Lower leg skin (tissue), 4 donors: ENCODE data around the gene TBX6. TPM values are rescaled to one million over a fixed set of nuclear protein-coding genes. Genes with fewer than 3 reads are reported as not detected.
"Not testable (repeated sequence)": the region's sequence is repeated elsewhere in the genome, so short reads cannot be mapped to it uniquely, and the experiment has no call there.

ENCODE experiments used
- DNase-seq, 2 donors: peaks; one replicate each; pipeline ENCODE4 v3.0.0-alpha.2; 2019; ENCODE audit warnings: low spot score in 2 of 2
- H3K4me3 ChIP-seq: fragments of 200-600 bp; sonication (generic); 2 replicates; pipeline ENCODE4 v1.5.1; 2017; ENCODE audit warnings: mild to moderate bottlenecking, low read depth; ENCODE audit not compliant: poor library complexity, severe bottlenecking
- CTCF ChIP-seq, 3 donors: fragments of 450-650 bp; IDR thresholded peaks; one replicate each; pipeline ENCODE4 v1.5.1; 2016; ENCODE audit warnings: antibody characterized with exemption in 3 of 3, mild to moderate bottlenecking in 3 of 3, moderate library complexity in 2 of 3
- POLR2A ChIP-seq, 2 donors: fragments of 450-650 bp; IDR thresholded peaks; one replicate each; pipeline ENCODE4 v1.6.1; 2016 to 2017; ENCODE audit warnings: antibody characterized with exemption in 2 of 2, mild to moderate bottlenecking in 1 of 2, moderate library complexity in 1 of 2
- WGBS, 2 donors: methylation state at CpG; one replicate each; pipeline ENCODE4 v1.1.5; 2018; 5-methylcytosine and 5-hydroxymethylcytosine counted together
- intact Hi-C: fragments of 100-400 bp; cut with DNase I; formaldehyde crosslinking; loops from one replicate; pipeline ENCODE4 v1.15.0; 2023; ENCODE audit warnings: low total_unique reads
- total RNA-seq, 4 donors: library from RNA; depleted of rRNA; stranded (reverse); fragments of >200 nt; gene quantifications; one replicate each; pipeline ENCODE4 v1.1.0, GENCODE V29; 2016

TBX6 gene
- total RNA-seq, 4 donors from 2014 or later = 2.6 to 7.2 (median 3.8) TPM

GRCh38 chr16:30120340-30121105 lies 28.8 kb upstream of the TBX6 start:
- no peak overlapping the region for H3K4me3 ChIP-seq
- 92 to 98% methylated on average over 3 of the region's 3 CpGs for WGBS, 2 donors
- intact Hi-C loops = no loop called here
- TF ChIP-seq POLR2A (IDR thresholded peaks at IDR 0.05) = no peak
- TF ChIP-seq CTCF (IDR thresholded peaks at IDR 0.05) = no peak
- DNase-seq = no peak

- no peak for TF ChIP-seq CTCF (IDR thresholded peaks at IDR 0.05)
- TF ChIP-seq POLR2A (IDR thresholded peaks at IDR 0.05) = no peak
- WGBS, 2 donors = 87 to 91% methylated on average over 2 of the region's 2 CpGs
- no peak overlapping the region for H3K4me3 ChIP-seq
These were observed 27.7 kb upstream of the TBX6 start for GRCh38 chr16:30119428-30119827.

GRCh38 chr16:30117768-30118167 lies 26.0 kb upstream of the TBX6 start:
- no peak for TF ChIP-seq CTCF (IDR thresholded peaks at IDR 0.05)
- 92 to 100% methylated on average over 4 to 10 of the region's 10 CpGs for WGBS, 2 donors
- no peak for DNase-seq
- intact Hi-C loops = no loop called here
- H3K4me3 ChIP-seq = no peak overlapping the region

More at GRCh38 chr16:30119428-30119827, 27.7 kb upstream of the TBX6 start:
- intact Hi-C loops = no loop called here
- no peak for DNase-seq

GRCh38 chr16:30116291-30117207 lies 24.8 kb upstream of the TBX6 start:
- no peak overlapping the region for H3K4me3 ChIP-seq
- 87 to 88% methylated on average over 14 to 15 of the region's 16 CpGs for WGBS, 2 donors
- DNase-seq = no peak
- intact Hi-C loops = no loop called here
- TF ChIP-seq POLR2A (IDR thresholded peaks at IDR 0.05) = no peak
- TF ChIP-seq CTCF (IDR thresholded peaks at IDR 0.05) = no peak

- no peak overlapping the region for H3K4me3 ChIP-seq
- intact Hi-C loops = no loop called here
- WGBS, 2 donors = 65 to 74% methylated on average over 7 of the region's 7 CpGs
- DNase-seq = no peak
- no peak for TF ChIP-seq CTCF (IDR thresholded peaks at IDR 0.05)
- no peak for TF ChIP-seq POLR2A (IDR thresholded peaks at IDR 0.05)
These were observed 23.5 kb upstream of the TBX6 start for GRCh38 chr16:30115238-30115637.

GRCh38 chr16:30114833-30115232 lies 23.1 kb upstream of the TBX6 start:
- intact Hi-C loops, DNase-seq, H3K4me3 ChIP-seq: not testable (repeated sequence)
- WGBS, 2 donors = 86 to 87% methylated on average over 7 of the region's 7 CpGs
